Memory B cell (primary cell): ENCODE data around the gene PUSL1.

ENCODE experiments used
- ATAC-seq: fragments of 150-1000 bp; cut with Tn5 transposase; 2 replicates; pipeline ENCODE4 v1.10.0; 2021; ENCODE audit warnings: low read depth, mild to moderate bottlenecking, moderate library complexity
- DNase-seq, 2 donors: peaks; one replicate each; pipeline ENCODE4 v3.0.0; 2022; ENCODE audit warnings: low spot score in 2 of 2
- H3K27ac Mint-ChIP-seq: one replicate; pipeline ENCODE4 v1.8.0; 2022; ENCODE audit warnings: mild to moderate bottlenecking, moderate library complexity, mixed read lengths
- H3K27me3 Mint-ChIP-seq: one replicate; pipeline ENCODE4 v1.8.0; 2022; ENCODE audit warnings: mixed read lengths
- H3K36me3 Mint-ChIP-seq: one replicate; pipeline ENCODE4 v1.8.0; 2022; ENCODE audit warnings: mild to moderate bottlenecking, mixed read lengths
- H3K4me1 Mint-ChIP-seq: one replicate; pipeline ENCODE4 v1.8.0; 2022; ENCODE audit warnings: mixed read lengths
- H3K4me3 Mint-ChIP-seq: one replicate; pipeline ENCODE4 v1.8.0; 2022; ENCODE audit warnings: mild to moderate bottlenecking, moderate library complexity, mixed read lengths
- H3K9me3 Mint-ChIP-seq: one replicate; pipeline ENCODE4 v1.8.0; 2022; ENCODE audit warnings: mixed read lengths

The PUSL1 gene

DNA sequence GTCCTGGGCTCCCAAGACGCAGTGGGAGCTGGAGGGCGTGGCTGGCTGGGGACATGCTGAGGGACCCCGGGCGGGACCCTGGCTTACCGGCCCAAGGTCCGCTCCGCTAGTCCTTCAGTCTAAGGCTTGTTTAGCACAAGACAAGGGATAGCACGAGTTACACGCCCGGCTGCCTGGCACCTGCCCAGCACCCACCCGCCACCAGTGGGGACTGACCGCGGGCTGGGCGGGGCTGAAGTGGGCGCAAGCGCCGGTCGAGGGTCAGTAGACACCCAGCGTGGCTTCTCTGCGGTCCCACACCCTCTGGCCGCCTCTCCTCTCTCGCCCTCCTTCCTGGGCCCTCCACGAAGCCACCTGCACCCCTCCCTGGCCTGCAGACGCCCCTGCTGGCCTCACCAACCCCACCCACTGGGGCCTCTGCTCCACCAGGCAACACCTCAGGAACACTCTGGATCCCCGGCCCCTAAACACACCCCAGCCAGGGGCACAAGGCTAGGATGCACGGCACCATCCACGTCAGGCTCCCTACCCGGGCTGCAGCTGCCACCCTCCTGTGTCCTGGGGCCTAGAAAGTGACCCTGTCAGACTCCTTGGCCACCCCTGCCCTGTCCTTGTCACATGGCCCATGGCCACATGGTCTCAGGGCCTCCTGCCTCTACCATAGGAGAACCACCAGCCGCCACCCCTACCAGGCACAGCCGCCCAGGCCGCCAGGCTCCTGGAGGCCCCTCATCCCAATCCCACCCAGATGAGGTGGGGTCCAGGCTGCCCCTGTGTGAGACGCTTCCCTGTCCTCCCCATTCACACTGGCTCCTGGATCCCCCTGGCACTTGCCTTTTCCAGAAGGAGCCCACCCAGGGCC is 28.8 kb downstream of the PUSL1 start:
- Mint-ChIP-seq H3K27ac (no peak overlapping the region), H3K4me3 (no peak overlapping the region), H3K9me3 (no peaks in the 10 kb centered on the region), H3K4me1 (no peaks in the 10 kb centered on the region), H3K36me3 (peaks cover 7% of the 10 kb centered on the region), H3K27me3 (no peaks in the 10 kb centered on the region)
- ATAC-seq (no peak), DNase-seq (no peak)

DNA sequence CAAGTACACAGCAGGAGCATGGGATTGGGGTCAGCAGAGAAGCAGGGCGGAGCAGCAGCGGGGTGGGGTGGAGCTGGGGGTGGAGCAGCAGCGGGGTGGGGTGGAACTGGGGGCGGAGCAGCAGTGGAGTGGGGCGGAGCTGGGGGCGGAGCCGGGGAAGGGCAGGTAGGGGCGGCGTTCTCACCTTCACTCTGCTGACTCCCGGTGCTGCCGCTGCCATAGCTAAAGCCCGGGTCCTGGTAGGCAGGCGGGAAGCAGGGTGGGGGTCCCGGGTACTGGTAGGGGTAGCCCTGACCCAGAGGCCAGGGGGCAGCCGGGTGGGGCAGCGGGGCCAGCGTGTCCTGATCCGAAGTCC is 29.4 kb downstream of the PUSL1 start:
- no peak for DNase-seq
- H3K4me3 Mint-ChIP-seq = no peak overlapping the region
- peaks cover 8% of the 10 kb centered on the region for H3K36me3 Mint-ChIP-seq
- H3K4me1 Mint-ChIP-seq = no peaks in the 10 kb centered on the region
- H3K27ac Mint-ChIP-seq = no peak overlapping the region
- H3K9me3 Mint-ChIP-seq = no peaks in the 10 kb centered on the region
- H3K27me3 Mint-ChIP-seq = no peaks in the 10 kb centered on the region
- ATAC-seq = peak; percentile 79

DNA sequence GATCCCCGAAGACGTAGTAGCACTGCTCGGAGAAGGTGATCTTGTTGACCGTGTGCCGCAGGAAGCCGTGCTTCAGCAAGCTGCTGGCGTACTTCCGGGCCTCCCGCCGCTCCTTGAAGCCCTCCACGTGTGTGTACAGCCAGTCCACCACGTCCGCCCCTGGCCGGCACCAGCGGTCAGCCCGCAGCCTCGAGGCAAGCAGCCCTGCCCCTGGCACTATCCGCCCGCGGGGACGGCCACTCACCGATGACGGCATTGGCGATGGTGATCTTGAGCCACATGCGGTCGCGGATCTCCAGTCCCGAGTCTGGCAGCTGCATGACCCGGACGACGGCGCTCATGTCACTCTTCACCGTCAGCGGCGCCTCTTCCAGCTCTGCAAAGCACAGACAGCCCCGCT is 29.9 kb downstream of the PUSL1 start:
- Mint-ChIP-seq H3K4me3 (no peak overlapping the region), H3K9me3 (no peaks in the 10 kb centered on the region), H3K27me3 (no peaks in the 10 kb centered on the region), H3K36me3 (peaks cover 9% of the 10 kb centered on the region), H3K4me1 (no peaks in the 10 kb centered on the region), H3K27ac (no peak overlapping the region)
- ATAC-seq = no peak
- no peak for DNase-seq

DNA sequence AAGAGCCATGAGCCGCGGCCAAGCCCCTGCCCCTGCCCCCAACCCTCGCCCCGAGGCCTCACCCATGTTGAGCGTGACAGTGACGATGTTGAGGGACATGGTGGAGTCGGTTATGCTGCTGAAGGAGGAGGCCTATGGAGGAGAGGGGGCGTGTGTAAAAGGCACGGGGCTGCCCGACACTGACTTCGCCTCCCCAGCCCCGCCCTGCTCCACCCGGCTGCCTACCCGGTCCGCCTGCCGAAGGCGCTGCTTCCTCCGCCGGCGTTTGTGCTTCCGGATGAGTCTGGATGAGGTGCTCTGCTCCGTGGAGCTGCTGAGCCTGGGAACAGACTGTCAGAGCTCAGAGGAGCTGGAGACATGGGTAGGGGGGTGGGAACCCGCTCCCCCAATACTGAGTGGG is 31.8 kb downstream of the PUSL1 start:
- Mint-ChIP-seq H3K36me3 (peaks cover 9% of the 10 kb centered on the region), H3K27ac (no peak overlapping the region), H3K9me3 (no peaks in the 10 kb centered on the region), H3K4me1 (no peaks in the 10 kb centered on the region), H3K27me3 (no peaks in the 10 kb centered on the region), H3K4me3 (no peak overlapping the region)
- DNase-seq (no peak), ATAC-seq (no peak)

DNA sequence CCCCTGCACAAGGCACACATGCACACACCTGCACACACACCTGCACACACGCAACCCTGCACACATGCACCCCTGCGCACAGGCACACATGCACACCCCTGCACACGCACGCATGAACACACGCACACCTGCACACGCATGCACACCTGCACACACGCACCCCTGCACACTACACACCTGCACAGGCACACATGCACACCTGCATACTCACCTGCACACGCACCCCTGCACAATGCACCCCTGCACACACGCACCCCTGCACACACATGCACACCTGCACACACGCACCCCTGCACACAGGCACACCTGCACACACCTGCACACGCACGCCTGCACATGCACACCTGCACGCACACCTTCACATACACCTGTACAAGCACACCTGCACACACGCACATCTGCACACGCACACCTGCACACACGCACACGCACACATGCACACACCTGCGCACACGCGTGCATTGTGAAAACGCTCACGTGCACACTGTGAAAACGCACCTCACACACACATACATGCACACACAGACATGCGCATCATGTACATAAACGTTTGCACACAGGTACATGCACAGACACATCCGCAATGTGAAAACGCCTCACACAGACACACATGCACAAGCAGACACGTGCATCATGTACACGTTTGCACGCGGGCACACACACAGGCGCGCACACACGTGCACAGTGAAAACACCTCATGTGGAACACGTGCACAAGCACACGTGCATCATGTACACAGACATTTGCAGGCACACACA is 32.6 kb downstream of the PUSL1 start:
- Mint-ChIP-seq H3K27ac (no peak overlapping the region), H3K4me1 (no peaks in the 10 kb centered on the region)
- ATAC-seq = no peak

DNA sequence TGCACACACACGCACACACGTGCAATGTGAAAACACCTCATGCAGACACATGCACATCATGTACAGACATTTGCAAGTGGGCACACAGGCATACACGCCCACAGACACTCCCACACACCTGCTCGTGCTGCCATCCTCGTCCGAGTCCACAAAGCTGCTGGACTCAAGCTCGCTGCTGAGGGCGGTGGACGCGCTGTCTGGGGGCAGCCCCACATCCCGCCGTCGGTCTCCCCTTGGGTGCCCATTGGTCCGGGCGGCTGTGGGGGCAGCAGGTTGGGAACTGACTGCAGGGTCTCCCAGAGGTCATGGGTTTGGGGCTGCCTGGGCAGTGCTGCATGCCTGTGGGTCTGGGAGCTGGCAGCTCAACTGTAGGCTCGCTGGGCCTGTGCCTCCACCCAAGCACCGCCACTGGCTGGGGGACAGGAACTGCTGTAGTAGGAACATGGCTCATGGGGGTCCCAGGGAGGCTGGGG is 33.2 kb downstream of the PUSL1 start:
- ATAC-seq = no peak
- DNase-seq = no peak
- no peaks in the 10 kb centered on the region for H3K9me3 Mint-ChIP-seq
- H3K4me1 Mint-ChIP-seq = no peaks in the 10 kb centered on the region
- peaks cover 9% of the 10 kb centered on the region for H3K36me3 Mint-ChIP-seq
- H3K27ac Mint-ChIP-seq = no peak overlapping the region
- H3K27me3 Mint-ChIP-seq = no peaks in the 10 kb centered on the region
- H3K4me3 Mint-ChIP-seq = no peak overlapping the region

More for the DNA sequence above, 32.6 kb downstream of the PUSL1 start:
- Mint-ChIP-seq H3K4me3 (no peak overlapping the region), H3K27me3 (no peaks in the 10 kb centered on the region), H3K36me3 (peaks cover 9% of the 10 kb centered on the region), H3K9me3 (no peaks in the 10 kb centered on the region)
- no peak for DNase-seq

DNA sequence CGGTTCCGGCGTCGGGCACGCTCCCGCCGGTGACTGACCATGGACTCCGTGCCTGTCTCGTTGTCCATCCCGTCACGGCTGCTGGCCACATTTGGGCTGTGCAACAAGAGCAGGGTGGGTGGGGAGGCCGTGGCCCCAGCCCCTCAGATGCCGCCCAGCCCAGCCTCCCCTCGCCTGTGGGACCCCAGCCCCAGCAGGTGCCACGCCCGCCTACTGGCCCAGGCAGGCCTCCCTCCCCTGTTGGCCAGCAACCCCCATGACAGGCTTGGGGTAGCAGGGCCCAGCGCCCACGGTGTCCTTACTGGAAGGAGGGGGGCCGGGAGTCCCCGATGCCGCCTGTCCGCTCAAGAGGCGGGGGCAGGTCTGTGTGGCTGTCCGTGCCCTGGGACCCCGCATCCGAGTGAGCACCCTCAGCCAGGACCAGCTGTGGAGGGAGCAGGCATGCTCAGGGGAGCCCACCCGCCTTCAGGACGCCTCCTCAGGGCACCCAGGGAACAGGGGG is 33.7 kb downstream of the PUSL1 start:
- no peak for DNase-seq
- Mint-ChIP-seq H3K4me3 (no peak overlapping the region), H3K4me1 (peaks cover 5% of the 10 kb centered on the region), H3K27me3 (no peaks in the 10 kb centered on the region), H3K36me3 (peaks cover 9% of the 10 kb centered on the region), H3K27ac (no peak overlapping the region), H3K9me3 (no peaks in the 10 kb centered on the region)
- no peak for ATAC-seq

DNA sequence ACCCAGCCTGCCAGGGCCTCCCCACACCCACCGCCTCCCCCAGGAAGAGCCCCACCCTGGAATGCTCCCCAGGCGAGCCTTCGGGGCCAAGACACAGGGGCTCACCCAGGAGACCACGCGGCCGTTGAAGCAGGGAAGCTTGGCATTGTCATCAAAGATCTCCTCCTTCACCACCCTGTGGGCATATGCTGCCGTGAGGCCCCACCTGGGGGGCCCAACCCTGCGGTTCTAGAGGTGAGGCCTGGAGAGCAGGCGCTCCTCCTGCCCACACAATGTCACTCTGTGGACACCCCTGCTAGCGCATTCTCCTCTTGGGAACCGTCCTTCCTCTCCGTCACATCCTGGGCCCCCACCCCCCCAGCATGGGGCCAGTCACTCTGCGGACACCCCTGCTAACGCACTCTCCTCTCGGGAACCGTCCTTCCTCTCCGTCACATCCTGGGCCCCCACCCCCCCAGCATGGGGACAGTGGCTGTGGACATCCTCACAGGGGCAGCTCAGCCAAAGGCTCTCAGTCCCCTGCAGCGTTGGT is 34.3 kb downstream of the PUSL1 start:
- peaks cover 8% of the 10 kb centered on the region for H3K4me1 Mint-ChIP-seq
- H3K27me3 Mint-ChIP-seq = no peaks in the 10 kb centered on the region
- H3K9me3 Mint-ChIP-seq = no peaks in the 10 kb centered on the region
- no peak overlapping the region for H3K27ac Mint-ChIP-seq
- DNase-seq (no peak), ATAC-seq (no peak)
- H3K4me3 Mint-ChIP-seq = no peak overlapping the region
- peaks cover 9% of the 10 kb centered on the region for H3K36me3 Mint-ChIP-seq

DNA sequence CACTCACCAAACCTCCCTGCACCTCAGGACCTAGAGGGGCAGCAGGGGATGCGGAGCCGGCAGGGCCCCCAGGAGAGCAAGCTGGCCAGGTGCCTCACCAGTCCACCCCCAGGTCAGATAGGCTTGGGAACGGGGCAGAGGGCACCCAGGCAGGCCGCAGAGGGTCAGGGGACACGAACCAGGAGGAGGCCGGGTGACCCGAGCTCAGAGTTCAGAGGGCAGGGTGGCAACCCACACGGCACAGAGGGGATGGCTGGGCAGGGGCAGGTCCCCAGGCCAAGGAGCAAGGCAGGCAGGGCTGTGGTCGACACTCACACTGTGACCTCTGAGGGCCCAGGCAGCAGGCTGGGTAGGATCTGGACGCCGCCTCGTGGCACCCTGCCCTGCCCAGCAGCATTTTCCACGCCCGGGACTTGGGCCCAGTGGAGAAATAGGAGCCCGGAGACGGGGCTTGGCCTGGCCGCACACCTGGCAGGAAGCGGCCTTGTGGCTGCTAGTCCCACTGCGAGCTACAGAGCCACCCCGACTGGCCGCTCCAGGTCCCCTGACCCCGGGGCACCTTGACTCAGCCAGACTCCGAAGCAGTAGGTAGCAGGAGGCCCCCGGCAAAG is 35.5 kb downstream of the PUSL1 start:
- H3K27ac Mint-ChIP-seq = no peak overlapping the region
- H3K4me1 Mint-ChIP-seq = peaks cover 8% of the 10 kb centered on the region
- H3K9me3 Mint-ChIP-seq = no peaks in the 10 kb centered on the region
- no peaks in the 10 kb centered on the region for H3K27me3 Mint-ChIP-seq
- H3K36me3 Mint-ChIP-seq = peaks cover 9% of the 10 kb centered on the region
- ATAC-seq (no peak), DNase-seq (no peak)
- H3K4me3 Mint-ChIP-seq = no peak overlapping the region

DNA sequence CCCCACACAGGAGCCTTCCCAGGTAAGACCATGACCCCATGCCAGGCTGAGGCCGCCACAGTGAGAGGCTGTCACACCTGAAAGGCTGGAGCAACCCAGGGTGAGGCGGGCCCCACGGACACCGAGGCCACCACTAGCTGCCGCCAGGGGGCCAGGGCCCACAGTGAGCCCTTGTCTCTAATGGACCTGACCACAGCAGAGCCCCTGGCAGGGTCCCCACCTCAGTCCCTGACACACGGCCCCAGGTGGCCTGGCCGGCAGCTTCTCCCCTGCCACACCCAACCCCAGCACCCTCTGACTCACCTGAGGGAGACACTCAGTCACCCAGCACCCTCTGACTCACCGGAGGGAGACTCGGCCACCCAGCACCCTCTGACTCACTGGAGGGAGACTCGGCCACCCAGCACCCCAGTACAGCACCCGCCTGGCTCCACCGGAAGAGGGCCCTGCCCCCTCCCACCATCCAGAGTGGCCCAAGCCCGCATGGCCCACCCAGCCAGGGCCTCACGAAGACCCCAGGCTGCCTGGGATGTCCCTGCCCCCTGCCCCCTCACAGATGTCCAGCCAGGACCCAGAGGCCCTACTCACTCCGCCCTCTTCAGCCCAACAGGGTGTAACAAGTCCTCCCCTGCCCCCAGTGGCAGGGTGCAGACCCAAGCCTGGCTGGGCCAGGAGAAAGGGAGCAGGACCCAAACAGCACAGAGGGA is 36.4 kb downstream of the PUSL1 start:
- DNase-seq (no peak), ATAC-seq (no peak)
- Mint-ChIP-seq H3K27me3 (no peaks in the 10 kb centered on the region), H3K4me3 (no peak overlapping the region), H3K36me3 (peaks cover 9% of the 10 kb centered on the region), H3K4me1 (peaks cover 8% of the 10 kb centered on the region), H3K9me3 (no peaks in the 10 kb centered on the region), H3K27ac (no peak overlapping the region)

DNA sequence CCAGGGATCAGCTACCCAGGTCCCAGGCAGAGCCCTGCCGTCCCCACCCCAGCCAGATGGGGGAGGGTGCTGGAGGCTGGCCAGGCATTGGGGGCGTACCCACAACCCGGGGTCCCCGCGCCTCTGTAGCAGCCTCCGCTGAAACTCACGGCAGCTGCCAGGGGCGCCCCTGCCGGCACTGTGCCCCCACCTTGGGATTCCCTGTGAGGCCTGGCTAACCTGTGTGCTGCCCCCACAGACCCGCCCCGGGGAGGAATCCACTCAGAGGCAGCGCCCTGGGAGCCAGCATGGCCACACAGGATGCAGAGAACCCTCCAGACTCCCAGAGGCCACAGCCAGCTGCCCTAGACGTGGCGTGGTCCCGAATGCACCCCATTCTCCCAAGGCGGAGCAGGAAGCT is 37.0 kb downstream of the PUSL1 start:
- no peak for DNase-seq
- no peak overlapping the region for H3K27ac Mint-ChIP-seq
- peaks cover 7% of the 10 kb centered on the region for H3K36me3 Mint-ChIP-seq
- no peaks in the 10 kb centered on the region for H3K9me3 Mint-ChIP-seq
- no peak for ATAC-seq
- H3K4me1 Mint-ChIP-seq = peaks cover 8% of the 10 kb centered on the region
- H3K27me3 Mint-ChIP-seq = no peaks in the 10 kb centered on the region
- no peak overlapping the region for H3K4me3 Mint-ChIP-seq

DNA sequence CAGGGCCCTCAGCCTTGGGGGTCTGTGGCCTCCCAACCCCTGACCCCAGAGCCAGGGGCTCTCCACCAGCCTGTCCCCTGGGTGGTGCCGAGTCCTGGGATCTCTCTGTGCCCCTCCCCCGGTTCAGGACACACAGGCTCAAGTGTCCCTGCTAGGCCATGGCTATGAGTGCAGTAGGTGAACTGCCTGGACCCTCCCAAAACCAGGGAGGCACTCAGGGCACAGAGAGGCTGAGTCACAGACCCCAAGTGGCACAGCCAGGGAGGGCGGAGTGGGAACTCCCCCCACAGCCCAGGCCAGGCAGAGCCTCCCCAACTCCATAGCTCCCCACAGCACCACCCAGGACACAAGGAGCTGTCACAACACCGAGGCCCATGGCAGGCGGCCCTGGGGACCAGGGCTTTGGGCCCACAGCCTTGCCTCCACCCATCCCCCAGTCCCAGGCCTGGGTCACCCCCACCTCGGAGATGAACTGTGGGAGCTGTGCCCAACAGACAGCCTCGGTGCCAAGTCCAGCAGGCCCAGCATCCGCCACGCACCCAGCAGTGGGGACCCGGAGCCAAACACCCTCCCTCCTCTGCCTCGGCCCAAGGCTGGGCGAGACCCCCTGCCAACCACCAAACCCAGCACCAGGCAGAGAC is 37.6 kb downstream of the PUSL1 start:
- Mint-ChIP-seq H3K9me3 (no peaks in the 10 kb centered on the region), H3K36me3 (peaks cover 5% of the 10 kb centered on the region), H3K4me1 (peaks cover 8% of the 10 kb centered on the region), H3K27ac (no peak overlapping the region), H3K27me3 (no peaks in the 10 kb centered on the region), H3K4me3 (no peak overlapping the region)
- no peak for DNase-seq
- ATAC-seq = no peak

DNA sequence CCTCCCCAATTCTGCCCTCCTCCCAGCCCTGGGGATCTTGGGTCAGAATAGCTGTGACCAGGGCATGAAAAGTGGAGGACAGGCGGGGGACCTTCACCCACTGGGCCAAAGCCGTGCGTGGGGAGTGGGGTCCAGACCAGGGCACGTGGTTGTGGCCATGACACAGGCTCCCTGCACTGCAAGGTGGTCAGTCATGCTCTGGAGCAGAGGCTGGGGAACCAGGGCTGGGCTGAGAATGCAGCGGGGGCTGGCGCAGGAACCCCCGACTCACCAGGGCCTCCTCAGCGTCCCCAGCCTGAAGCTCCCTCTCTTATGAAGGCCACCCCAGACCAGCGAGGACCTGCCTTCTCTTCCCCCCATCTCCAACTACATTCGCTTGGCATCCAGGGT is 38.1 kb downstream of the PUSL1 start:
- no peaks in the 10 kb centered on the region for H3K9me3 Mint-ChIP-seq
- no peak overlapping the region for H3K27ac Mint-ChIP-seq
- no peak overlapping the region for H3K4me3 Mint-ChIP-seq
- no peaks in the 10 kb centered on the region for H3K27me3 Mint-ChIP-seq
- DNase-seq = no peak
- ATAC-seq = no peak
- peaks cover 2% of the 10 kb centered on the region for H3K36me3 Mint-ChIP-seq
- peaks cover 8% of the 10 kb centered on the region for H3K4me1 Mint-ChIP-seq
